ENCODE results near the gene PTPRD. TPM values are rescaled to one million over a fixed set of nuclear protein-coding genes. Genes with fewer than 3 reads are reported as not detected.

The PTPRD gene
- total RNA-seq, 2 experiments from 2014 or later = 0.03 TPM; not detected in 1

DNA sequence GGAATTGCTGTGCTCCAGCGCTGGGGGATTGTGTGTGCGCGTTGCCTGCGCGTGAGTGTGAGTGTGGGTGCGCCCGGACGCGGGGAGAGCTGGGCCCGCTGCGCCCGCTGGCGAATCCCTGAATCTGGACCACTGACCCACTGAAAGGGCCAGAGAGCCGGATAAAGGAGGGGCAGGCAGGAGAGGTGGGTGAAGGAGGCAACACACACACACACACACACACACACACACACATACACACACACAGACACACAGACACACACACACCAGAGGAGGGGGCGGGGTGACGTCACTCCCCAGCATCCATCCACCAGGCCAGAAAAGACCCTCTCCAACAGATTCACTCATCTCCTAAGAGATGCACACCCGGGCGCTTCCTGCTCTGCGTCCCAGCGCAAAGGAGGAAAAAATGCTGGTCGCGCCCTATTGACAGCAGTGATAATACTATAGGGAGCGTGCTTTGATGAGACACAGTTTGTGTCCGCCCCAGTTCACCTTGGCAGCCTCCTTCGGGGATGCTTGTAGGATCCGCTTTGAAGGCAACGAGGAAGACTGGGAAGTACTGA lies 1754.1 kb downstream of the PTPRD start:
- no peaks in the 10 kb centered on the region for H3K4me1 ChIP-seq (ENCODE audit: insufficient read depth, low read length, poor library complexity, severe bottlenecking)
- H3K27ac ChIP-seq (ENCODE audit: low read depth, low read length, poor library complexity, severe bottlenecking) = no peak overlapping the region
- H3K36me3 ChIP-seq (ENCODE audit: insufficient read depth, low read length) = no peaks in the 10 kb centered on the region
- no peak overlapping the region for H3K4me3 ChIP-seq (ENCODE audit: low read depth, low read length, poor library complexity, severe bottlenecking)
- intact Hi-C loops (cut with micrococcal nuclease; ENCODE audit: unreplicated experiment) = no loop called here
- no peak for DNase-seq (ENCODE audit: low spot score)
- H4K20me1 ChIP-seq (ENCODE audit: insufficient read depth, low read length) = no peaks in the 10 kb centered on the region
- H3K79me2 ChIP-seq (ENCODE audit: insufficient read depth, low read depth, low read length) = no peaks in the 10 kb centered on the region
- POLR2A ChIA-PET = no interaction called here
- BruUV-seq (replicated peaks) = no TSS peak
- no peak overlapping the region for H3K4me2 ChIP-seq (ENCODE audit: low read length)
- no peaks in the 10 kb centered on the region for H3K9me3 ChIP-seq (ENCODE audit: low read length)
- H3K9me2 ChIP-seq (ENCODE audit: insufficient read depth, low read length) = no peaks in the 10 kb centered on the region
- no peak overlapping the region for H2AFZ ChIP-seq (ENCODE audit: low read length)
- CTCF ChIA-PET (ENCODE audit: unreplicated experiment) = no interaction called here
- TF ChIP-seq EZH2phosphoT487 (IDR thresholded peaks at IDR 0.05; ENCODE audit: borderline replicate concordance, low read depth, low read length) = no peak
- TF ChIP-seq, protein P1, sequence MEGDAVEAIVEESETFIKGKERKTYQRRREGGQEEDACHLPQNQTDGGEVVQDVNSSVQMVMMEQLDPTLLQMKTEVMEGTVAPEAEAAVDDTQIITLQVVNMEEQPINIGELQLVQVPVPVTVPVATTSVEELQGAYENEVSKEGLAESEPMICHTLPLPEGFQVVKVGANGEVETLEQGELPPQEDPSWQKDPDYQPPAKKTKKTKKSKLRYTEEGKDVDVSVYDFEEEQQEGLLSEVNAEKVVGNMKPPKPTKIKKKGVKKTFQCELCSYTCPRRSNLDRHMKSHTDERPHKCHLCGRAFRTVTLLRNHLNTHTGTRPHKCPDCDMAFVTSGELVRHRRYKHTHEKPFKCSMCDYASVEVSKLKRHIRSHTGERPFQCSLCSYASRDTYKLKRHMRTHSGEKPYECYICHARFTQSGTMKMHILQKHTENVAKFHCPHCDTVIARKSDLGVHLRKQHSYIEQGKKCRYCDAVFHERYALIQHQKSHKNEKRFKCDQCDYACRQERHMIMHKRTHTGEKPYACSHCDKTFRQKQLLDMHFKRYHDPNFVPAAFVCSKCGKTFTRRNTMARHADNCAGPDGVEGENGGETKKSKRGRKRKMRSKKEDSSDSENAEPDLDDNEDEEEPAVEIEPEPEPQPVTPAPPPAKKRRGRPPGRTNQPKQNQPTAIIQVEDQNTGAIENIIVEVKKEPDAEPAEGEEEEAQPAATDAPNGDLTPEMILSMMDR (conservative IDR thresholded peaks at IDR 0.05; ENCODE audit: low read length) = no peak

DNA sequence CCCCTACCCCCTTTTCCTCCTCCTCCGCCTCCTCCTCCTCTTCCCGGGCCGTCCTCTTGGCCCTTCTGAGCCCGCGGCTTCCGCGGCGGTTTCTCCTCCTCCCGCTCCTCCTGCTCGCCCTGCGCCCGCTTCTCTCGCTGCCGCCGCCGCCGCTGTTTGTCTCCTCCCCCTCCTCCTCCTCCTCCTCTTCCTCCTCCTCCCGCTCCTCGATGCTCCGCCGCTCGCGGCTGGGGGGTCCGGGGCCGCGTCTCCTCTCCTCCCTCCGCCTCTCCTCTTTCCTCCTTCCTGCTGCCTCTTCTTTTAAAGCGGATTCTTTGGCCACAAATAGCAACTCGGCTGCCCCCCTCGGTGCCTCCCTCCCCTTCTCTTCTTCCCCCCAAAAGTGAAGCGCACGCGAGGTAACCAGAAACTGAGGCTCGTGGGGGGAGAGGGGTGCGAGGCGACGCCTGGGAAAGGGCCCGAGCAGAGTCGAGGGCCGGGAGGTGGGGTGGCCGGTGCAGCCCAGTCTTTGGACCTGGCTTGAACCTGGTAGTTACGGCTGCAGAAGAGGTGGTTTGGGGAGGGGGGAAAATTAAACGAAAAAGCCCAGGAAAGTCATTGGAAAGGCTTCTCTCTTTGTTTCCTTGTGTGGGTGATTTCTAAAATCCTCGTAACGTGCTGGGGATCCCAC lies 1754.7 kb downstream of the PTPRD start:
- DNase-seq (ENCODE audit: low spot score) = no peak

More for the DNA sequence above, 1754.7 kb downstream of the PTPRD start:
- Histone ChIP-seq H3K4me2 (ENCODE audit: low read length) (no peak overlapping the region), H3K36me3 (ENCODE audit: insufficient read depth, low read length) (no peaks in the 10 kb centered on the region), H3K4me1 (ENCODE audit: insufficient read depth, low read length, poor library complexity, severe bottlenecking) (no peaks in the 10 kb centered on the region), H3K27ac (ENCODE audit: low read depth, low read length, poor library complexity, severe bottlenecking) (no peak overlapping the region), H3K9me2 (ENCODE audit: insufficient read depth, low read length) (no peaks in the 10 kb centered on the region), H2AFZ (ENCODE audit: low read length) (no peak overlapping the region), H3K9me3 (ENCODE audit: low read length) (no peaks in the 10 kb centered on the region), H3K79me2 (ENCODE audit: insufficient read depth, low read depth, low read length) (no peaks in the 10 kb centered on the region), H3K4me3 (ENCODE audit: low read depth, low read length, poor library complexity, severe bottlenecking) (no peak overlapping the region), H4K20me1 (ENCODE audit: insufficient read depth, low read length) (no peaks in the 10 kb centered on the region)
- ChIA-PET CTCF (ENCODE audit: unreplicated experiment) (no interaction called here), POLR2A (no interaction called here)
- intact Hi-C loops (cut with micrococcal nuclease; ENCODE audit: unreplicated experiment) = no loop called here
- no TSS peak for BruUV-seq (replicated peaks)
- TF ChIP-seq, protein P1 (conservative IDR thresholded peaks at IDR 0.05; ENCODE audit: low read length) = no peak
- no peak for TF ChIP-seq EZH2phosphoT487 (IDR thresholded peaks at IDR 0.05; ENCODE audit: borderline replicate concordance, low read depth, low read length)

All from OCI-LY7 (cell line).